ENCODE measurements around the gene PP2D1.
"Not testable (repeated sequence)": the region's sequence is repeated elsewhere in the genome, so short reads cannot be mapped to it uniquely, and the experiment has no call there.

The PP2D1 gene

DNA sequence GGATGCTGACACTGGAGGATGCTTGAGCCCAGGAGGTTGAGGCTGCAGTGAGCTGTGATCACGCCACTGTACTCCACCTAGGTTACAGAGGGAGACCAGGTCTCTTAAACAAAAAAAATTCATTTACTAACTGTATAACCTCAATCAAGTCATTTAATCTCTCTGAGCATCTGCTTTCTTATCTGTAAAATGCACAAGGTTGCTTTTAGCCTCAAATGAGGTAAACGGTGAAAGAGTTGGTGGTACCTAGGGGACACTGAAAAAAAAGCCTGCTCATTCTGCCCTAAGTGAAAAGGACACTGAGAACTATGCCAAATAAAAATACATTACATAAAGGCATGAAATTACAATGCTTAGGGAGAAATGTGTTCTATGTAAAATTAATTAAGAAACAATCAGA is 3.4 kb downstream of the PP2D1 start:
- Histone ChIP-seq H3K27ac (no peak overlapping the region), H3K4me3 (ENCODE audit: low read depth in 1 of 2, low read length in 1 of 2) (no peak overlapping the region), H3K27me3 (no peaks in the 10 kb centered on the region), H3K36me3 (no peaks in the 10 kb centered on the region), H3K4me1 (ENCODE audit: control insufficient read depth in 1 of 2, insufficient read depth in 1 of 2, low read depth in 1 of 2, low read length in 1 of 2) (no peaks in the 10 kb centered on the region), H3K9me3 (no peaks in the 10 kb centered on the region)
- TF ChIP-seq, protein P1, sequence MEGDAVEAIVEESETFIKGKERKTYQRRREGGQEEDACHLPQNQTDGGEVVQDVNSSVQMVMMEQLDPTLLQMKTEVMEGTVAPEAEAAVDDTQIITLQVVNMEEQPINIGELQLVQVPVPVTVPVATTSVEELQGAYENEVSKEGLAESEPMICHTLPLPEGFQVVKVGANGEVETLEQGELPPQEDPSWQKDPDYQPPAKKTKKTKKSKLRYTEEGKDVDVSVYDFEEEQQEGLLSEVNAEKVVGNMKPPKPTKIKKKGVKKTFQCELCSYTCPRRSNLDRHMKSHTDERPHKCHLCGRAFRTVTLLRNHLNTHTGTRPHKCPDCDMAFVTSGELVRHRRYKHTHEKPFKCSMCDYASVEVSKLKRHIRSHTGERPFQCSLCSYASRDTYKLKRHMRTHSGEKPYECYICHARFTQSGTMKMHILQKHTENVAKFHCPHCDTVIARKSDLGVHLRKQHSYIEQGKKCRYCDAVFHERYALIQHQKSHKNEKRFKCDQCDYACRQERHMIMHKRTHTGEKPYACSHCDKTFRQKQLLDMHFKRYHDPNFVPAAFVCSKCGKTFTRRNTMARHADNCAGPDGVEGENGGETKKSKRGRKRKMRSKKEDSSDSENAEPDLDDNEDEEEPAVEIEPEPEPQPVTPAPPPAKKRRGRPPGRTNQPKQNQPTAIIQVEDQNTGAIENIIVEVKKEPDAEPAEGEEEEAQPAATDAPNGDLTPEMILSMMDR (IDR thresholded peaks at IDR 0.05): no peak

DNA sequence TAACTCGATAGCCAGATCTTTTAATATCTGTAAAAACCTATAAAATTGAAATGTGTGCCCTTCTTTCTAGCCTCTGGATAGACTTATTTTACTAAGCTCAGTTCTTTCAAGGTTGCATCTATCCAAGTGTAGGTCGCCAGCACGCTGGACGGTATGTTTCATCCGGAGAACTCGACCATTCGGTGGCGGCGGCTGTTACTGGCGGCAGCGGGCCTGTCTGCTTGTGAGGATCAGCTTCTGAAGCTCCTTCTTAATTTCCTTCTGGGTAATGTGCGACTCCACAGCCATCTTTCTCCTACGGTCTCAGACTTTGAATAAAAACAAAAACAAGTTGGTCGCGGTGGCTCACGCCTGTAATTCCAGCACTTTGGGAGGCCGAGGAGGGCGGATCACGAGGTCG is 4.1 kb downstream of the PP2D1 start:
- TF ChIP-seq, protein P1 (IDR thresholded peaks at IDR 0.05): no peak
- Histone ChIP-seq H3K4me3 (ENCODE audit: low read depth in 1 of 2, low read length in 1 of 2) (no peak overlapping the region), H3K36me3 (no peaks in the 10 kb centered on the region), H3K4me1 (ENCODE audit: control insufficient read depth in 1 of 2, insufficient read depth in 1 of 2, low read depth in 1 of 2, low read length in 1 of 2) (no peaks in the 10 kb centered on the region), H3K9me3 (no peaks in the 10 kb centered on the region), H3K27ac (no peak overlapping the region), H3K27me3 (no peaks in the 10 kb centered on the region)

DNA sequence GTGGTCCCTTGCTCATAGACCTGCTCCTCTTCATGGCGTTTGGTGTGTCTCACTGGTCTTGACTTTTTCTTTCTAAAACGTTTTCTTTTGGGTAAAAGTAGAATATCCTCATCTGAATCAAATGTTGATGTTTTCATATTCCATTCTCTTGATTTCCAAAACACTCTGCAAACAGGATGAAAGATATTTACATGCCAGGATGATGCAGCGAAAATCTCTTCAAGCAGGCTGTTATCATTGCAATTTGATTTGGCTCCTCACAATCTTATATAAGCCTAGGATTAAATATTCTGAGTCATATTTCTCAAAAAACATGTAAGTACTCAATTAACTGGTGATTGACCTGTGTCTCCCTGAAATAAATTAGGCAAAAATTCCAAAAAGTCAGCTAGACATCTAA is 10.1 kb downstream of the PP2D1 start:
- no peaks in the 10 kb centered on the region for H3K9me3 ChIP-seq
- H3K36me3 ChIP-seq: no peaks in the 10 kb centered on the region
- H3K4me3 ChIP-seq (ENCODE audit: low read depth in 1 of 2, low read length in 1 of 2): no peak overlapping the region
- no peaks in the 10 kb centered on the region for H3K4me1 ChIP-seq (ENCODE audit: control insufficient read depth in 1 of 2, insufficient read depth in 1 of 2, low read depth in 1 of 2, low read length in 1 of 2)
- H3K27me3 ChIP-seq: no peaks in the 10 kb centered on the region
- TF ChIP-seq, protein P1 (IDR thresholded peaks at IDR 0.05): no peak
- H3K27ac ChIP-seq: no peak overlapping the region

DNA sequence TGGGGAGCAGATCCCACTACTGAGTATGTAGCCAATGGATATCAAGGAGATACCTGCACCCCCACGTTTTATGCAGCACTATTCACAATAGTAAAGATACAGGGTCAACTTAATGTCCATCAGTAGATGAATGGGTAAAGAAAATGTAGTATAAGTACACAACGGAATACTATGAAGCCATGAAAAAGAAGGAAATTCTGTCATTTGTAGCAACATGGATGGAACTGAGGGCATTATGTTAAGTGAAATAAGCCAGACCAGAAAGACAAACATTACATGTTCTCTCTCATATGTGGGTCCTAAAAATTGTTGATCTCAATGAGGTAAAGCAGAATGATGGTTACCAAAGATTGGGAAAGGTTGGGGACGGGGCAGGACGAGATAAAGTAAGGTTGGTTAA is 14.6 kb downstream of the PP2D1 start:
- TF ChIP-seq, protein P1 (IDR thresholded peaks at IDR 0.05): no peak
- Histone ChIP-seq H3K9me3 (no peaks in the 10 kb centered on the region), H3K27me3 (no peaks in the 10 kb centered on the region), H3K36me3 (no peaks in the 10 kb centered on the region), H3K27ac (no peak overlapping the region), H3K4me1 (ENCODE audit: control insufficient read depth in 1 of 2, insufficient read depth in 1 of 2, low read depth in 1 of 2, low read length in 1 of 2) (no peaks in the 10 kb centered on the region), H3K4me3 (ENCODE audit: low read depth in 1 of 2, low read length in 1 of 2) (no peak overlapping the region)

DNA sequence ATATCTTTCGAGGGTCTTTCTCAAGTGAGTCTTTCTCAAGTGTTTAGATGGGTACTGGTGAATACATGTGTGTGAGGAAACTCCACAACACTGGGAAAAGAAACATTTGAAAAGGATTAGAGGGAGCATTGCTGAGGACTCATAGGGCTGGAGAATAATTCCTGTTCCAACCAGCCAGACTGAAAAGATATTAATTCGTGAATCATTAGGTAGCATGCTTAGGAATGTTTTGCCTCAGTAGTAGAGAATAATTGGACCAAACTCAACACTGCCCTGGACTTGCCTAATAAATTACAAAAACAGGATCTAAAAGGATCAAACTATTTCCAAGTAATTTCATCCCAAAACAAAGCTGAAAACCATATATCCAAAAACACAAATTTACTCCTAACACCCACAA is 17.3 kb downstream of the PP2D1 start:
- H3K36me3 ChIP-seq: no peaks in the 10 kb centered on the region
- no peak overlapping the region for H3K4me3 ChIP-seq (ENCODE audit: low read depth in 1 of 2, low read length in 1 of 2)
- no peak overlapping the region for H3K27ac ChIP-seq
- no peaks in the 10 kb centered on the region for H3K27me3 ChIP-seq
- no peaks in the 10 kb centered on the region for H3K4me1 ChIP-seq (ENCODE audit: control insufficient read depth in 1 of 2, insufficient read depth in 1 of 2, low read depth in 1 of 2, low read length in 1 of 2)
- H3K9me3 ChIP-seq: no peaks in the 10 kb centered on the region
- TF ChIP-seq, protein P1 (IDR thresholded peaks at IDR 0.05): no peak

DNA sequence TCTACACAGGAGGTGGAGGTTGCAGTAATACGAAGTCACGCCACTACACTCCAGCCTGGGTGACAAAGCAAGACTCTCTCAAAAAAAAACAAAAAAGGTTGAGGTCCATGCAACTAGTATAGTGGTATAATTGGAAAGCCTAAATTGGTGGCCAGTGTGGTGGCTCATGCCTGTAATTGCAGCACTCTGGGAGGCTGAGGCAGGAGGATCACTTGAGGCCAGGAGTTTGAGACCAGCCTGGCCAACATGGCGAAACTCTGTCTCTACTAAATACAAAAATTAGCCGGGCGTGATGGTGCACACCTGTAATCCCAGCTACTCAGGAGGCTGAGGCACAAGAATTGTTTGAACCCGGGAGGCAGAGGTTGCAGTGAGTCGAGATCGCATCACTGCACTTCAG is 23.2 kb downstream of the PP2D1 start:
- H3K27ac ChIP-seq; H3K4me1 ChIP-seq (ENCODE audit: control insufficient read depth in 1 of 2, insufficient read depth in 1 of 2, low read depth in 1 of 2, low read length in 1 of 2); H3K27me3 ChIP-seq; H3K4me3 ChIP-seq (ENCODE audit: low read depth in 1 of 2, low read length in 1 of 2); H3K9me3 ChIP-seq: not testable (repeated sequence)
- peaks cover 16% of the 10 kb centered on the region for H3K36me3 ChIP-seq

Measured in neutrophil (primary cell).